HEK293 (cell line): ENCODE measurements around the gene RNU7-1.

Experiments
- BCL11B ChIP-seq: fragments of 450-650 bp; formaldehyde crosslinking; IDR thresholded peaks from 2 replicates; pipeline ENCODE4 v1.5.1; 2016; ENCODE audit warnings: low read depth, missing biosample characterization, missing genetic modification characterization
- HOXA7 ChIP-seq: sonication (generic); formaldehyde crosslinking; IDR thresholded peaks from 2 replicates; pipeline ENCODE4 v1.8.1; 2022; ENCODE audit warnings: missing genetic modification reagents, borderline replicate concordance
- IKZF3 ChIP-seq: fragments of 450-650 bp; IDR thresholded peaks from 2 replicates; pipeline ENCODE4 v1.5.0; 2018; ENCODE audit warnings: missing biosample characterization, mild to moderate bottlenecking, missing genetic modification characterization, moderate library complexity
- KLF8 ChIP-seq: fragments of 450-650 bp; formaldehyde crosslinking; IDR thresholded peaks from 2 replicates; pipeline ENCODE4 v1.5.1; 2016; ENCODE audit warnings: missing biosample characterization, missing genetic modification characterization
- KLF9 ChIP-seq: fragments of 450-650 bp; formaldehyde crosslinking; IDR thresholded peaks from 2 replicates; pipeline ENCODE4 v1.5.1; 2016; ENCODE audit warnings: missing biosample characterization, missing genetic modification characterization, low read depth
- PRDM10 ChIP-seq: fragments of 450-650 bp; formaldehyde crosslinking; IDR thresholded peaks from 2 replicates; pipeline ENCODE4 v1.5.1; 2016; ENCODE audit warnings: missing biosample characterization, missing genetic modification characterization
- YY2 ChIP-seq: fragments of 450-650 bp; formaldehyde crosslinking; IDR thresholded peaks from 2 replicates; pipeline ENCODE4 v1.5.1; 2016; ENCODE audit warnings: missing biosample characterization, missing genetic modification characterization
- ZBTB10 ChIP-seq: fragments of 450-650 bp; formaldehyde crosslinking; IDR thresholded peaks from 2 replicates; pipeline ENCODE4 v1.5.1; 2016; ENCODE audit warnings: missing biosample characterization, missing genetic modification characterization
- ZBTB11 ChIP-seq: fragments of 450-650 bp; formaldehyde crosslinking; conservative IDR thresholded peaks from 2 replicates; pipeline ENCODE4 v1.5.1; 2016; ENCODE audit warnings: low read depth, missing biosample characterization, missing genetic modification characterization
- ZBTB20 ChIP-seq: fragments of 450-650 bp; formaldehyde crosslinking; IDR thresholded peaks from 2 replicates; pipeline ENCODE4 v1.5.1; 2016; ENCODE audit warnings: missing biosample characterization, missing genetic modification characterization
- ZBTB21 ChIP-seq: fragments of 450-650 bp; formaldehyde crosslinking; IDR thresholded peaks from 2 replicates; pipeline ENCODE4 v1.5.1; 2017; ENCODE audit warnings: missing biosample characterization, missing genetic modification characterization
- ZBTB7A ChIP-seq: fragments of 450-650 bp; formaldehyde crosslinking; IDR thresholded peaks from 2 replicates; pipeline ENCODE4 v1.5.1; 2016; ENCODE audit warnings: low read depth, missing biosample characterization, missing genetic modification characterization
- ZBTB8A ChIP-seq: fragments of 450-650 bp; formaldehyde crosslinking; IDR thresholded peaks from 2 replicates; pipeline ENCODE4 v1.5.1; 2016; ENCODE audit warnings: missing biosample characterization, missing genetic modification characterization
- ZFP3 ChIP-seq: fragments of 450-650 bp; formaldehyde crosslinking; IDR thresholded peaks from 2 replicates; pipeline ENCODE4 v1.5.1; 2016; ENCODE audit warnings: low read depth, missing biosample characterization, missing genetic modification characterization
- ZIC2 ChIP-seq: fragments of 450-650 bp; formaldehyde crosslinking; IDR thresholded peaks from 2 replicates; pipeline ENCODE4 v1.5.1; 2016; ENCODE audit warnings: missing biosample characterization, missing genetic modification characterization
- ZNF114 ChIP-seq: fragments of 450-650 bp; formaldehyde crosslinking; IDR thresholded peaks from 2 replicates; pipeline ENCODE4 v1.5.0; 2017; ENCODE audit warnings: missing biosample characterization, missing genetic modification characterization
- ZNF2 ChIP-seq: fragments of 450-650 bp; formaldehyde crosslinking; IDR thresholded peaks from 2 replicates; pipeline ENCODE4 v1.5.1; 2016; ENCODE audit warnings: missing biosample characterization, missing genetic modification characterization
- ZNF335 ChIP-seq: fragments of 450-650 bp; formaldehyde crosslinking; conservative IDR thresholded peaks from 2 replicates; pipeline ENCODE4 v1.5.1; 2016; ENCODE audit warnings: missing biosample characterization, missing genetic modification characterization
- ZNF341 ChIP-seq: fragments of 450-650 bp; formaldehyde crosslinking; IDR thresholded peaks from 2 replicates; pipeline ENCODE4; 2016; ENCODE audit warnings: low read depth, missing biosample characterization, missing genetic modification characterization
- ZNF366 ChIP-seq: fragments of 450-650 bp; formaldehyde crosslinking; conservative IDR thresholded peaks from 2 replicates; pipeline ENCODE4 v1.5.1; 2016; ENCODE audit warnings: missing biosample characterization, missing genetic modification characterization
- ZNF501 ChIP-seq: fragments of 450-650 bp; formaldehyde crosslinking; IDR thresholded peaks from 2 replicates; pipeline ENCODE4 v1.5.1; 2016; ENCODE audit warnings: missing biosample characterization, missing genetic modification characterization
- ZNF600 ChIP-seq: fragments of 450-650 bp; formaldehyde crosslinking; IDR thresholded peaks from 2 replicates; pipeline ENCODE4 v1.5.1; 2016; ENCODE audit warnings: missing biosample characterization, missing genetic modification characterization
- ZNF660 ChIP-seq: fragments of 450-650 bp; IDR thresholded peaks from 2 replicates; pipeline ENCODE4 v1.5.1; 2018; ENCODE audit warnings: missing biosample characterization, mild to moderate bottlenecking, missing genetic modification characterization
- ZNF76 ChIP-seq: fragments of 450-650 bp; formaldehyde crosslinking; IDR thresholded peaks from 2 replicates; pipeline ENCODE4; 2016; ENCODE audit warnings: low read depth, missing biosample characterization, missing genetic modification characterization, borderline replicate concordance
- ZNF837 ChIP-seq: fragments of 450-650 bp; formaldehyde crosslinking; IDR thresholded peaks from 2 replicates; pipeline ENCODE4 v1.5.1; 2016; ENCODE audit warnings: missing biosample characterization, missing genetic modification characterization
- ZNF843 ChIP-seq: fragments of 450-650 bp; formaldehyde crosslinking; IDR thresholded peaks from 2 replicates; pipeline ENCODE4 v1.5.1; 2016; ENCODE audit warnings: missing biosample characterization, missing genetic modification characterization

Gene RNU7-1

GRCh38 chr12:6928703-6929407 lies 14.8 kb upstream of the RNU7-1 start (continued):
- TF ChIP-seq HOXA7 (CRISPR knock-in tag) (no peak), ZBTB11 (tag by site-specific recombination) (0 out of 2 replicates have a peak, but pooled peaks have one; percentile 27), PRDM10 (tag by site-specific recombination) (peak; percentile 92), IKZF3 (tag by site-specific recombination) (peak; percentile 88), ZNF837 (no peak), ZFP3 (0 out of 2 replicates have a peak, but pooled peaks have one; percentile 12), ZNF341 (tag by site-specific recombination) (peak; percentile 46), YY2 (0 out of 2 replicates have a peak, but pooled peaks have one; percentile 34), ZBTB7A (tag by site-specific recombination) (peak; percentile 56; the same call in 1 of the 2 replicates), ZNF2 (tag by site-specific recombination) (0 out of 2 replicates have a peak, but pooled peaks have one; percentile 17), ZIC2 (tag by site-specific recombination) (no peak), ZBTB20 (tag by site-specific recombination) (peak; percentile 96), ZNF660 (tag by site-specific recombination) (no peak), ZNF114 (tag by site-specific recombination) (no peak), KLF9 (peak; percentile 70), ZNF366 (tag by site-specific recombination) (peak; percentile 81), ZNF335 (tag by site-specific recombination) (peak; percentile 52), ZBTB10 (peak; percentile 84; the same call in 1 of the 2 replicates), BCL11B (tag by site-specific recombination) (no peak), ZNF600 (tag by site-specific recombination) (peak; percentile 45), ZBTB21 (tag by site-specific recombination) (0 out of 2 replicates have a peak, but pooled peaks have one; percentile 14), ZNF501 (tag by site-specific recombination) (0 out of 2 replicates have a peak, but pooled peaks have one; percentile 5), KLF8 (0 out of 2 replicates have a peak, but pooled peaks have one; percentile 15), ZBTB8A (tag by site-specific recombination) (no peak), ZNF843 (no peak), ZNF76 (tag by site-specific recombination) (peak; percentile 73; the same call in 1 of the 2 replicates)
